Liver (tissue), 9 donors: ENCODE measurements around the gene OSBPL5. TPM values are rescaled to one million over a fixed set of nuclear protein-coding genes. Genes with fewer than 3 reads are reported as not detected.

Experiments used
- DNase-seq: peaks from one replicate; pipeline ENCODE4 v3.0.0-alpha.2; 2017; ENCODE audit warnings: low spot score
- H3K27ac ChIP-seq, 2 donors: one replicate each; pipeline ENCODE4 v1.7.0; 2013; ENCODE audit warnings: inconsistent platforms in 2 of 2, low read length in 2 of 2, control low read depth in 1 of 2, low read depth in 1 of 2, mild to moderate bottlenecking in 1 of 2
- H3K27me3 ChIP-seq, 4 donors: one replicate each; pipeline versions ENCODE4 v1.6.1 to v1.7.0; 2013; ENCODE audit warnings: low read length in 3 of 4, inconsistent platforms in 1 of 4, mild to moderate bottlenecking in 1 of 4, moderate library complexity in 1 of 4; ENCODE audit not compliant: control insufficient read depth in 4 of 4, insufficient read depth in 4 of 4
- H3K36me3 ChIP-seq, 4 donors: one replicate each; pipeline versions ENCODE4 v1.6.1 to v1.7.0; 2013; ENCODE audit warnings: low read length in 3 of 4, mild to moderate bottlenecking in 3 of 4, low read depth in 1 of 4, moderate library complexity in 1 of 4; ENCODE audit not compliant: control insufficient read depth in 4 of 4, insufficient read depth in 3 of 4
- H3K4me1 ChIP-seq, 4 donors: one replicate each; pipeline versions ENCODE4 v1.6.1 to v1.7.0; 2013; ENCODE audit warnings: low read length in 3 of 4, mild to moderate bottlenecking in 3 of 4, moderate library complexity in 1 of 4; ENCODE audit not compliant: control insufficient read depth in 4 of 4, insufficient read depth in 4 of 4
- H3K4me3 ChIP-seq, 3 donors: one replicate each; pipeline versions ENCODE4 v1.6.1 to v1.7.0; 2013; ENCODE audit warnings: low read length in 3 of 3, control low read depth in 1 of 3, low read depth in 1 of 3, mild to moderate bottlenecking in 1 of 3
- H3K9ac ChIP-seq, 2 donors: one replicate each; pipeline ENCODE4 v1.7.0; 2013; ENCODE audit warnings: low read length in 2 of 2, mild to moderate bottlenecking in 2 of 2, moderate library complexity in 2 of 2, control low read depth in 1 of 2, low read depth in 1 of 2
- H3K9me3 ChIP-seq, 4 donors: one replicate each; pipeline versions ENCODE4 v1.6.1 to v1.7.0; 2013; ENCODE audit warnings: low read length in 3 of 4; ENCODE audit not compliant: control insufficient read depth in 4 of 4
- CTCF ChIP-seq: fragments of 150-350 bp; IDR thresholded peaks from 2 replicates; pipeline ENCODE4 v1.5.1; 2017; ENCODE audit warnings: improper control_type of control experiment, low read depth, low read length; ENCODE audit not compliant: missing input control
- FOXA1 ChIP-seq: IDR thresholded peaks from 2 replicates; pipeline ENCODE4 v1.6.1; 2016; ENCODE audit warnings: antibody characterized with exemption
- FOXA2 ChIP-seq: IDR thresholded peaks from 2 replicates; pipeline ENCODE4 v1.6.1; 2016; ENCODE audit warnings: antibody characterized with exemption
- HNF4A ChIP-seq, 2 donors: conservative IDR thresholded peaks; 2 replicates each; pipeline ENCODE4 v1.6.1; 2016; ENCODE audit warnings: antibody characterized with exemption in 2 of 2, mild to moderate bottlenecking in 2 of 2
- JUND ChIP-seq, 2 donors: IDR thresholded peaks; 2 replicates each; pipeline ENCODE4 v1.6.1; 2016; ENCODE audit warnings: antibody characterized with exemption in 2 of 2
- MAX ChIP-seq: IDR thresholded peaks from 2 replicates; pipeline ENCODE4 v1.6.1; 2016; ENCODE audit warnings: antibody characterized with exemption
- NR2F2 ChIP-seq: IDR thresholded peaks from 2 replicates; pipeline ENCODE4 v1.6.1; 2016; ENCODE audit warnings: antibody characterized with exemption
- RAD21 ChIP-seq, 2 donors: IDR thresholded peaks; 2 replicates each; pipeline ENCODE4 v1.6.1; 2016; ENCODE audit warnings: antibody characterized with exemption in 2 of 2, mild to moderate bottlenecking in 2 of 2
- TAF1 ChIP-seq: conservative IDR thresholded peaks from 2 replicates; pipeline ENCODE4 v1.6.1; 2016; ENCODE audit warnings: antibody characterized with exemption, mild to moderate bottlenecking
- YY1 ChIP-seq: IDR thresholded peaks from 2 replicates; pipeline ENCODE4 v1.6.1; 2016; ENCODE audit warnings: antibody characterized with exemption, mild to moderate bottlenecking
- whole genome bisulfite sequencing: extraction: QIAGEN DNeasy Blood & Tissue Kit; methylation state at CpG from one replicate; pipeline ENCODE4 v1.1.7; 2013; 5-methylcytosine and 5-hydroxymethylcytosine counted together
- polyA plus RNA-seq, 2 donors: library from polyadenylated mRNA; stranded (reverse) in 1 of 2; unstranded in 1 of 2; fragments of 200-250 nt in 1 of 2; fragments of >200 nt in 1 of 2; fragmentation: Nextera tagmentation in 1 of 2; extraction: Ambion mirVana in 1 of 2; gene quantifications; one replicate each; pipeline versions ENCODE4 v1.2.1 to v1.2.3, GENCODE V29; 2013 to 2015
- total RNA-seq, 2 donors: library from RNA; depleted of rRNA; stranded (reverse); fragments of >200 nt; gene quantifications; one replicate each; pipeline ENCODE4 v1.2.3, GENCODE V29; 2014
- donor health status: healthy.
- donor health status: healthy.
- donor health status: healthy.
- donor health status: healthy.
- donor health status: healthy.

The OSBPL5 gene
- total and polyA plus RNA-seq, 4 donors = 0.74 to 6.2 (median 3.9) TPM

- TF ChIP-seq CTCF (no peak), FOXA2 (no peak), FOXA1 (no peak), HNF4A (conservative IDR thresholded peaks at IDR 0.05) (no peak), YY1 (no peak)
These were observed 32.1 kb upstream of the OSBPL5 start (continued) for GRCh38 chr11:3197044-3197695.

- DNase-seq = no peak
- 88% methylated on average over 23 of the region's 23 CpGs for WGBS
- H3K27me3 ChIP-seq = peaks cover 0 to 4% (median 0%) of the 10 kb centered on the region in 4 donors
- H3K4me1 ChIP-seq = no peaks in the 10 kb centered on the region
- TF ChIP-seq HNF4A (conservative IDR thresholded peaks at IDR 0.05) = no peak
- TF ChIP-seq JUND (IDR thresholded peaks at IDR 0.05) = no peak
- no peak for TF ChIP-seq NR2F2
- TF ChIP-seq CTCF = no peak
- no peak for TF ChIP-seq TAF1
- H3K36me3 ChIP-seq = no peaks in the 10 kb centered on the region
- H3K9me3 ChIP-seq = no peaks in the 10 kb centered on the region
- no peak overlapping the region for H3K9ac ChIP-seq
- no peak overlapping the region for H3K27ac ChIP-seq
- H3K4me3 ChIP-seq = no peak overlapping the region
These were observed 31.3 kb upstream of the OSBPL5 start for GRCh38 chr11:3196161-3197043.

- no peak overlapping the region for H3K27ac ChIP-seq
- no peak overlapping the region for H3K9ac ChIP-seq
- no peaks in the 10 kb centered on the region for H3K4me1 ChIP-seq
- H3K4me3 ChIP-seq = no peak overlapping the region
- H3K9me3 ChIP-seq = no peaks in the 10 kb centered on the region
- DNase-seq = no peak
- TF ChIP-seq RAD21 (IDR thresholded peaks at IDR 0.05) (no peak), MAX (no peak), JUND (IDR thresholded peaks at IDR 0.05) (no peak), YY1 (no peak), HNF4A (conservative IDR thresholded peaks at IDR 0.05) (no peak), FOXA1 (no peak), TAF1 (no peak), NR2F2 (no peak)
- H3K27me3 ChIP-seq = no peaks in the 10 kb centered on the region
- H3K36me3 ChIP-seq = no peaks in the 10 kb centered on the region
- 60% methylated on average over 22 of the region's 22 CpGs for WGBS
These were observed 30.4 kb upstream of the OSBPL5 start for GRCh38 chr11:3195251-3196160.
